Kidney epithelial cell (primary cell): ENCODE data around the gene PLSCR1. TPM values are rescaled to one million over a fixed set of nuclear protein-coding genes. Genes with fewer than 3 reads are reported as not detected.

Source experiments
- DNase-seq: peaks from one replicate; pipeline ENCODE4 v3.0.0-alpha.2; 2010; ENCODE audit warnings: low read depth
- H3K27me3 ChIP-seq: 2 replicates; pipeline ENCODE4 v1.6.0; 2011; ENCODE audit warnings: low read length; ENCODE audit not compliant: control insufficient read depth, insufficient read depth
- H3K36me3 ChIP-seq: 2 replicates; pipeline ENCODE4 v1.5.1; 2011; ENCODE audit warnings: low read length; ENCODE audit not compliant: control insufficient read depth, insufficient read depth
- H3K4me3 ChIP-seq: 2 replicates; pipeline ENCODE4 v1.5.1; 2011; ENCODE audit warnings: low read depth, mild to moderate bottlenecking, control low read depth, low read length
- CTCF ChIP-seq: IDR thresholded peaks from 2 replicates; pipeline ENCODE4 v1.5.1; 2011; ENCODE audit warnings: mild to moderate bottlenecking, moderate library complexity, low read length, control low read depth, inconsistent platforms; ENCODE audit not compliant: insufficient read depth, poor library complexity, severe bottlenecking
- total RNA-seq: library from RNA; depleted of rRNA; stranded (reverse); fragments of >200 nt; gene quantifications from 2 replicates; pipeline ENCODE4 v1.2.3, GENCODE V29; 2015

The PLSCR1 gene
- total RNA-seq, 1 donor from 2014 or later, result 235 TPM

GRCh38 chr3:146547235-146547835 lies 2.9 kb upstream of the PLSCR1 start:
- H3K36me3 ChIP-seq, result no peaks in the 10 kb centered on the region
- H3K27me3 ChIP-seq, result no peaks in the 10 kb centered on the region
- no peak for DNase-seq
- no peak overlapping the region for H3K4me3 ChIP-seq
- no peak for TF ChIP-seq CTCF

GRCh38 chr3:146546366-146546965 lies 2.1 kb upstream of the PLSCR1 start:
- TF ChIP-seq CTCF, result no peak
- H3K36me3 ChIP-seq, result no peaks in the 10 kb centered on the region
- no peaks in the 10 kb centered on the region for H3K27me3 ChIP-seq
- DNase-seq, result no peak
- H3K4me3 ChIP-seq, result no peak overlapping the region

GRCh38 chr3:146544929-146545528 lies 622 bp upstream of the PLSCR1 start:
- TF ChIP-seq CTCF, result peak; percentile 3
- Histone ChIP-seq H3K4me3 (peak overlapping the region; percentile 71), H3K36me3 (no peaks in the 10 kb centered on the region), H3K27me3 (no peaks in the 10 kb centered on the region)
- DNase-seq, result no peak

GRCh38 chr3:146543461-146544001 lies 876 bp downstream of the PLSCR1 start:
- Histone ChIP-seq H3K36me3 (no peaks in the 10 kb centered on the region), H3K4me3 (peak overlapping the region; percentile 71), H3K27me3 (no peaks in the 10 kb centered on the region)
- DNase-seq, result no peak
- no peak for TF ChIP-seq CTCF

- H3K4me3 ChIP-seq, result peak overlapping the region; percentile 71
- DNase-seq, result no peak
- no peak for TF ChIP-seq CTCF
These were observed 1.4 kb downstream of the PLSCR1 start for GRCh38 chr3:146542978-146543377.

More at GRCh38 chr3:146542978-146543377, 1.4 kb downstream of the PLSCR1 start:
- Histone ChIP-seq H3K36me3 (no peaks in the 10 kb centered on the region), H3K27me3 (no peaks in the 10 kb centered on the region)
